ENCODE data around the gene SURF4.

DNA sequence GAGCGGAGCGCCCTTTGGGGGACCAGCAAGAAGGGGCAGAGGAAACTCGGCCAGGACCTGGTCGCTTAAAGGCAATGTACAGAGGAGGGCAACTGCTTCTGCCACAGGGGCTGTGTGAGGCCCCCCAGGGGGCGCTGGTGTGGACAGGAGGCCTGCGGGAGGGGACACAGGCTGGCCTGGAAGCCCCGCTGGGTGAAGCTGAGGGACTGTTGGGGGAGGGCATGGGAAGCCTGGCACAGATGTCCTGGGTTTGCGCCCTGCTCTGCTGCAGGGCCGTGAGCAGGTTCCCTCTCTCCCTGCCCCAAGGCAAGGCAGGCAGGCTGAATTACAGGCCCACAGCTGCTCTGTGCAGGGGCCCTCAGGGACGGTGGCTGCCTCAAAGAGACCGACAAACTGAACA lies 33.3 kb downstream of the SURF4 start:
- TF ChIP-seq, protein P1, sequence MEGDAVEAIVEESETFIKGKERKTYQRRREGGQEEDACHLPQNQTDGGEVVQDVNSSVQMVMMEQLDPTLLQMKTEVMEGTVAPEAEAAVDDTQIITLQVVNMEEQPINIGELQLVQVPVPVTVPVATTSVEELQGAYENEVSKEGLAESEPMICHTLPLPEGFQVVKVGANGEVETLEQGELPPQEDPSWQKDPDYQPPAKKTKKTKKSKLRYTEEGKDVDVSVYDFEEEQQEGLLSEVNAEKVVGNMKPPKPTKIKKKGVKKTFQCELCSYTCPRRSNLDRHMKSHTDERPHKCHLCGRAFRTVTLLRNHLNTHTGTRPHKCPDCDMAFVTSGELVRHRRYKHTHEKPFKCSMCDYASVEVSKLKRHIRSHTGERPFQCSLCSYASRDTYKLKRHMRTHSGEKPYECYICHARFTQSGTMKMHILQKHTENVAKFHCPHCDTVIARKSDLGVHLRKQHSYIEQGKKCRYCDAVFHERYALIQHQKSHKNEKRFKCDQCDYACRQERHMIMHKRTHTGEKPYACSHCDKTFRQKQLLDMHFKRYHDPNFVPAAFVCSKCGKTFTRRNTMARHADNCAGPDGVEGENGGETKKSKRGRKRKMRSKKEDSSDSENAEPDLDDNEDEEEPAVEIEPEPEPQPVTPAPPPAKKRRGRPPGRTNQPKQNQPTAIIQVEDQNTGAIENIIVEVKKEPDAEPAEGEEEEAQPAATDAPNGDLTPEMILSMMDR (IDR thresholded peaks at IDR 0.05) = no peak
- TF ChIP-seq EP300 (IDR thresholded peaks at IDR 0.05; ENCODE audit: low read depth) (no peak), POLR2A (IDR thresholded peaks at IDR 0.05) (no peak)

Data from transverse colon (tissue), 3 donors.